PC-3 (cell line): ENCODE results near the gene RNU1-1.
"Not testable (repeated sequence)": the region's sequence is repeated elsewhere in the genome, so short reads cannot be mapped to it uniquely, and the experiment has no call there.

ENCODE experiments used
- CTCF ChIP-seq: fragments of 300-600 bp; sonication (generic); conservative IDR thresholded peaks from 2 replicates; pipeline ENCODE4 v1.5.1; 2017; ENCODE audit warnings: antibody characterized with exemption, low read depth, mild to moderate bottlenecking, low read length
- EZH2 ChIP-seq: fragments of 300-600 bp; sonication (generic); IDR thresholded peaks from one replicate; pipeline ENCODE4 v1.6.1; 2017; ENCODE audit warnings: antibody characterized with exemption, mild to moderate bottlenecking, low read length; ENCODE audit not compliant: unreplicated experiment

GRCh38 chr1:16483146-16483545 is 30.9 kb downstream of the RNU1-1 start:
- TF ChIP-seq CTCF, EZH2: not testable (repeated sequence)
